Activated gamma-delta T cell treated with Interleukin-2 at 50 U/mL for 16 hours (primary cell): Measurements from ENCODE around the gene CTAG2.
"Not testable (repeated sequence)": the region's sequence is repeated elsewhere in the genome, so short reads cannot be mapped to it uniquely, and the experiment has no call there.

ENCODE experiments used
- DNase-seq: peaks from one replicate; pipeline ENCODE4 v3.0.0-alpha.2; 2020

Gene CTAG2

DNA sequence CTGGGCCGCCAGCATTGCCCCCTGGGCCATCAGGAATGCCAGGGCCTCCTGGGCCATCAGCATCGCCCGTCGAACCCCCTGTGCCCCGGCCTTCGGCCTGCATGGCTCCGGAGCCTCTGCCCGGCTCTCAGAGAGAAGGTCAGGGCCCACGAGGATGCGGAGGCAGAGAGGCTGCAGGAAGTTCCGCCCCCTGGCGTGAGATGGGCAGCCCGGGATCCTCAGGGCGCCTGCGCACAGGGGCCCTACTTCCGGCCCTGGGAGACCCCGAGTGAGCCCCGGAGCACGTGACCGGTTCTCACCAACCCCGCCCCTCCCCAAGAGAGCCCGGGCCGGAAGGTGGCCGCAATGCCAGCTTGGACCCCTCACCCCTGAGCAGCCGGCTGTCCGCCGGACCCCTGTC is at the start of gene CTAG2:
Gene CTAG2, minus strand, starts transcription at position 167 of the 400 bp plus-strand sequence. Its CDS starts 64 bp downstream, at position 103.
- DNase-seq, result not testable (repeated sequence)

DNA sequence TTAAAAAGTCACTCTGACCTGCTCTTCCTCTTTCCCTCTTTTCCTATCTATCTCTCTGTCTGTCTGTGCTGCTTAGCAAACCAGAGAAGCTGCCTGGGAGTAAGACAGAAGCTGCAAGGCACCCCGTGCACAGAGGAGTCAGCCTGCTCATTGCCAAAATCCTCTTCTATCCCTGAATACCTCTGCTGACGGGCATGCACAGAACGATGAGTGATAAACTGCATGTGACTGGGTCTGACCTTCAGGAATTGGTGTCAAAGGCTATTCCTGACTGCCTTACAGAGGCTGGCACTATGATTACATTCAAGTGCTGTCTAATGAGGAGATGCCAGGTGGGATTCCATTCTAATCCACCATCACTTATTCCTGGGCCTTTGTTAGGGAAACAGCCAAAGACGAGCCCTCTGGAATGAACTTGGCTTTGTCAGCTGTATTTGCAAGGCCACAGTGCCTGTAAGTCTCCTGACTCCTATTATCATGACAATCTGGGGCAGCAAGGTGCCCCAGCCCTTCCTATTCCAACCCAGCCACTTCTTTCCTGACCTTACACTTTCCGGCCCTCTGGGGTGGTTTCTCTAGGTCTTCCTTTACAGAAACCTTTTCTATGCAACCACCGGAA is 45.4 kb upstream of the CTAG2 start:
- no peak for DNase-seq

DNA sequence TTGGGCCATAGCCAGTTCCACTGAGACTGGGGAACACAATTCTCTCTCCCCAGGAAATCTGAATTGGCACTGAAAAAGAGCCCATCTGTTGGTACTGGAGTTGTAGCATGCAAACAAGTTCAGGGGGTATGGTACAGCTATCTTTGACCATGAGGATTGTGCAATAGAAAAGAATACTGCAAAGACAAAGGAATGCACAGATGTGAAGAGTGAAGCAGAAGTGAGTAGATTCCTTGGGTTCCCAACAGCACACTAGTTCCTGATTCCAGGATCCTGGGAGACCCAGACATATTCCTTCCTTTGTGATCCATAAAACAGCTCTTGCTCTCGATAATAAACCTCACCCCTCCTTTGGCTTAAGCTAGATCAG is 43.3 kb upstream of the CTAG2 start:
- no peak for DNase-seq

DNA sequence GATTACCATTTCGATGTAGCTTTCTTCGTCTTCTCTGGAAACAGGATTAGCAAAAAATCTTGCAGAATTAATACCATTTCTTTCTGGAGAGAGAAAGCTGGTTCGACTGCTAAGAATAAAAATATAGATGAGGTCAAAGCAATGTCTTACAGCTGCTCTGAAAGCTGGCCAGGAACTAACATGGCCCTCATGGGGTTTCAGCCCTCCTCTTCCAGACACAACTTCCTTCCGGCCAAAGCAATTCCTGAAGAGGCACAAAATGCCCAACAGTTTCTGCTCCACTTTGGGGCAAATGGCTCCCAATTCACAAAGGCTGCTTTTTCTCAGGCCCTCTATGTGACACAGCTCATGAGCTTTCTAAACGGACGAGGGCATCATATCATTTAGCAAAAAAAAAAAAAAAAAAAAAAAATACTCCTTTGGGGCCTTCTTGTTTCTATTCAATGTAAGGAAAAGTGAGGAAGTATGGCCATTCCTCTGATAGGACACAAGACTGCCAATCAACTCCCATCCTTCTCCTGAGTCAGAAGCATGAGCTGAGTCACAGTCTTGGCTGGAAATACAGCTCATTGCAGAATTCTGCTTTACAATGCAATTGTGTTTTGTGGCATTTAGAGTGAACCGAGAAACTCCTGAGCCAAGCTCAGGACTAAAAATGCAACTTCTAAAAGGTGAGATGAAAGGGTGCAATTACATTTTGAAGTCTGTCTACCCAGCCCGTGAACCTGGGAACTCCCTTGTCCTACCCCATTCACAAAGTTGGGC is 42.7 kb upstream of the CTAG2 start:
- DNase-seq, result no peak

DNA sequence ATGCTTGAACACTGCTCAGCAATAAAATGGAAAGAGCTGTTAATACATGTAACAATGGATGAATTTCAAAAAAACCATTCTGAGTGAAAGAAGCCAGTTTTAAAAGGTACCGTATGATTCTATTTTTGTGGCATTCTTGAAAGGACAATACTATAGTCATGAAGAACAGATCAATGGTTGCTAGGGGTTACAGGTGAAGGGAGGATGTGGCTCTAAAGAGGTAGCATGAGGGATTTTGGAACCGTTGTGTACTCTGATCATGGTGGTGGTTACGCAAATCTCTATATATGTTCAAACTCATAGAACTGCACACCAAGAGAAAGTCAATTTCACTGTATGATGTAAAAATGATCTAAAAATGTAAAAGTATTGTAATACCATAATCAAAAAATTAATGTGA is 40.0 kb upstream of the CTAG2 start:
- DNase-seq, result no peak

DNA sequence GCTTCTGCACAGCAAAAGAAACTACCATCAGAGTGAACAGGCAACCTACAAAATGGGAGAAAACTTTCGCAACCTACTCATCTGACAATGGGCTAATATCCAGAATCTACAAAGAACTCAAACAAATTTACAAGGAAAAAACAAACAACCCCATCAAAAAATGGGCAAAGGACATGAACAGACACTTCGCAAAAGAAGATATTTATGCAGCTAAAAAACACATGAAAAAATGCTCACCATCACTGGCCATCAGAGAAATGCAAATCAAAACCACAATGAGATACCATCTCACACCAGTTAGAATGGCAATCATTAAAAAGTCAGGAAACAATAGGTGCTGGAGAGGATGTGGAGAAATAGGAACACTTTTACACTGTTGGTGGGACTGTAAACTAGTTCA is 37.1 kb upstream of the CTAG2 start:
- DNase-seq, result not testable (repeated sequence)

DNA sequence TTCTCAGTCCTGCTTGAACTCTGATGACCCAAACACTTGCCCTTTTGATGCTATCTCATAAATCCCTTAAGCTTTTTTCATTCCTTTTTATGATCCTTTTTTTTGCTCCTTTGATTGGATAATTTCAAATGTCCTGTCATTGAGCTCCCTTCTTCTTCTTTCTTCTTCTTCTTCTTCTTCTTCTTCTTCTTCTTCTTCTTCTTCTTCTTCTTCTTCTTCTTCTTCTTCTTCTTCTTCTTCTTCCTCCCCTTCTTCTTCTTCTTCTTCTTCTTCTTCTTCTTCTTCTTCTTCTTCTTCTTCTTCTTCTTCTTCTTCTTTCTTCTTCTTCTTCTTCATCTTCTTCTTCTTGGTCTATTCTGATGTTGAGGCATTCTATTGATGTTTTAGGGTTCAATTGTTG is 18.7 kb upstream of the CTAG2 start:
- not testable (repeated sequence) for DNase-seq

DNA sequence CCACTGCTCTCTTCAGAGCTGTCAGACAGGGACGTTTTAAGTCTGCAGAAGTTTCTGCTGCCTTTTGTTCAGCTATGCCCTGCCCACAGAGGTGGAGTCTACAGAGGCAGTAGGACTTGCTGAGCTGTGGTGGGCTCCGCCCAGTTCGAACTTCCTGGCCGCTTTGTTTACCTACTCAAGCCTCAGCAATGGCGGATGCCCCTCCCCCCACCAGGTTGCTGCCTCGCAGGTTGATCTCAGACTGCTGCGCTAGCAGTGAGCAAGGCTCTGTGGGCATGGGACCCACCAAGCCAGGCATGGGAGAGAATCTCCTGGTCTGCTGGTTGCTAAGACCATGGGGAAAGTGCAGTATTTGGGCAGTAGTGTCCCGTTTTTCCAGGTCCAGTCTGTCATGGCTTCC is 17.5 kb upstream of the CTAG2 start:
- not testable (repeated sequence) for DNase-seq

DNA sequence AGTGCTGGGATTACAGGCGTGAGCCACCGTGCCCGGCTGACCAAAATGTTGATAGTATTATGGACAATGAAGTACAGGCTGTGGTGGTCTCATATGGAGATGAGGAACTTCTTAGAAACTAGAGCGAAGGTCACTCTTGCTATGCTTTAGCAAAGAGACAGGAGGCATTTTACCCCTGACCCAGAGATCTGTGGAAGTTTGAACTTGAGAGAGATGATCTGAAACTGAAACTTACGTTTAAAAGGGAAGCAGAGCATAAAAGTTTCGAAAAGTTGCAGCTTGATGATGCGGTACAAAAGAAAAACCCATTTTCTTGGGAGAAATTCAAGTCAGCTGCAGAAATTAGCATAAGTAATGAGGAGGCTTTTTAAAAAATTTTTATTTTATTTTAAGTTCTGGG is 8.5 kb upstream of the CTAG2 start:
- DNase-seq, result no peak

DNA sequence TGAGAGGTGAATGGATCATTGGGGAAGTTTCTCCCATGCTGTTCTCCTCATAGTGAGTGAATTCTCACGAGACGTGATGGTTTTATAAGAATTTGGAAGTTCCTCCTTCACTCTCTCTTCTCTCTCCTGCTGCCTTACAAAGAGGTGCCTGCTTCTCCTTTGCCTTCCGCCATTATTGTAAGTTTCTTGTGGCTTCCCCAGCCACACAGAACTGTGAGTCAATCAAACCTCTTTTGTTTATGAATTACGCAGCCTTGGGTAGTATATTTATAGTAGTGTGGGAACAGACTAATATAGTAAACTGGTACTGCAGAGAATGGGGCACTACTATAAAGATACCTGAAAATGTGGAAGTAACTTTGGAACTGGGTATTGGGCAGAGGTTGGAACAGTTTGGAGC is 7.8 kb upstream of the CTAG2 start:
- no peak for DNase-seq

DNA sequence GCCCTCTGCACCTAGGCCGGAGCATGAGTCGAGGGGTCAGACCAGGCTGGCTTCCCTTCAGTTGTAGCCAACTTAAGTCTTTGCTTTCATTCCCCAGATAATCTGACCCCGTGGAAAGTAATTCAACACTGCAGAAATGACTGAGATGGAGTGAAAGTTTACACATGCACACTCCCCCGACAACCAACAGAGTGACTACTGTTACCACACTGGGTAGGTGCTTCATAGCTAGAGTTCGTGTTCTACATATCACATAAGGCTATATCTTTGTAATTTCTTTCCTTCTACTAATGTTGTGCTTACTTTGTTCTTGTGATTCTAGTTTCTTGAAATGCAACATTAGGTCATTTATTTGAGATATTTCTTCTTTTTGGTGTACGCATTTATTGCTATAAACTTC is 7.2 kb upstream of the CTAG2 start:
- DNase-seq, result no peak

DNA sequence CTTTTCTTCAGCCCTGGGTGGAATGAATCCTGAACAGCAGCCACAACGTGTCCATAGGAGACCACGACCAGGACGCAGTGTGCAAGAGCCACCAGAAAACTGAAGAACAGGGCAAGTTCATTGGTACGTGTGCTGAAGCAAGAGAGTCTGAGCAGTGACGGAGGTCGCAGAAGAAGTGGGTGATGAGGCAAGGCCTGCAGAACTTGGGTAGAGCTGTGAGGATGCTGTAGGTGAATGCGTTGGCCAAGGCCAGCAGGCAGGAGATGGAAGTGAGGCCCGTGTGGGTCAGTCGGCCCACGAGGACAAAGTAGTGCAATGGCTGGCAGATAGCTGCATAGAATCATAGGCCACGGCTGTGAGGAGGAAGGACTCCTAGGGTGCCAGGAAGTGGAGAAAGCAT is 5.6 kb upstream of the CTAG2 start:
- no peak for DNase-seq

DNA sequence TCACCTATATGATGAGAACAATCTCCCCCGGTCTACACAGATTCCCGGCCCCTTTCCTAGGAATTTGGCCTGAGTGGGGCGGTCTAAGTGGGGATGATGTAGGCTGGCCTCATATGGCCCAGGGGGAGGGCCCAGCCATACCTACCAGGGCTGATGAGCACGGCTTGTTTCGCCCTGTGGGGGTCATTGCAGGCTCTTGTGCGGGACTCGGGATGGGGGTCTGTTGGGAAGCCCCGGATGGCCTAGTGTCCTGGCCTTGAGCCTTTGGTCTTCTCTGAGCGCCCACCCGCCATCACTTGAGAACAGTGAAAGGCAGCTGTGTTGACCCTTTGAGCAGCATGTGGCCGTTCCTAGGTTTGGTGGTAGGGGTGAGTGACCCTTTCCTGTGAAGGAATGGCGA is 4.8 kb upstream of the CTAG2 start:
- DNase-seq, result no peak

DNA sequence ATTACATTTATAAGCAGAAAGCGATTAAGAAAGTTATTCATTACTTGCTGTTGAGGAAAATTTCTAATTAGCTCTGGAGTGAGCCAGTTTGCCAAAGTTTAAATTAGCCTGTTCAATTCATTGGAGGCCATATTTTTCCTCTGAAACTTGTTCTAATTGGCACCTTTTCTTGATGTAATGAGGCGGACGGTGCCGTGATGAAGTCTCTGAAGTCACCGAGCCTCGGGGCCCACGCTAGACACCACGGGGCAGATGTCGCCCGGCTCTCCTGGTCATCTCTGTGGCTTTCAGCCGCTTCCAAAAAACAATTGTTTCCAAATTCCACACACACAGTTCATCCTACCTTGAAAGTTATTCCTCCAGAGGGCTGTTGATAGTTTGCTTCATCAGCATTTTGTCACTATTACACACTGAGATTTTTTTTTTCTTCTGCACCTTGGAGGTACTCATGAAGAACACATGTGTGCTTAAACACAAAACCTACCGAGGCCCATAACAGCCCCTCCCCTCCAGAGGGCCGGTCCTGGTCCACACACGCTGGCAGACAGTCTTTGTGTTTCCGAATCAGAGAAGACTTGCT is 3.9 kb upstream of the CTAG2 start:
- DNase-seq, result no peak

DNA sequence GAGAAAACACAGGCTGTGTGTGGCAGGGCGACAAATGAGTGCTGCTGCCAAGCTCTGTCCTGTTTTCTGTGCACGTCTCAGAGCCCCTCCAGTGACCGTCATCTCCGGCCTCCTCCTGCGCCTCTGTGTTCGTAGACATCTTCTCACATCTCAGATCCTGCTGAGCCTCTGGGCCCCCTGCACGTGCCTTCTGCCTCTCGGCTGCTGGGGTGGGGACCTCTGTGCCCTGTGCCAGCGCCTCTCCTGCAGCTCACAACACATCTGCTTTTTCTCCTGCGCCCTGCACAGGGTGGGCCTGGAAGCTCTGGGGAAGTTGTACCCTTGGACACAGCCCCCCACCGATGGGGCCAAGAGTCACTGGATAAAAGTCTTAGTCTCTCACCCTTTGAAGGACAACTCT is 2.4 kb upstream of the CTAG2 start:
- no peak for DNase-seq

DNA sequence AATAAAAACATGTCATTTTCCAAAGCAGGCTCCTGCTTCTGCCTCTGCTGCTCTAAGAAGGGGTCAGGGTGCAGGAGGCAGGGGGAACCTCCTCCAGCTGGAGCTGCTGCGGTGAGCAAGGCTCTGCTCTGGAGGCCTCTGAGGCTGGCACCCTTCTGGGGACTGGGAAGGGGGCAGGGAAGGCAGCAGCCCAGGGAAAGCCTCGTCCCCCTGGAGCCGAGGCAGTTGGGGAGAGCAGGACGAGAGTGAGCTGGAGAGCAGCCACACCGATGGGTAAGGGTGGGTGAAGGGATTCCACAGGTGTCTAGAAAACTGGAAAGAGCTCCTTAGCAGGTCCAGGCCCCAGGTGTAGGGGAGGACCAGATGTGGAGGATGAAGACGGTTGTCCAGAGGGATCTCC is 2.0 kb upstream of the CTAG2 start:
- DNase-seq, result no peak

DNA sequence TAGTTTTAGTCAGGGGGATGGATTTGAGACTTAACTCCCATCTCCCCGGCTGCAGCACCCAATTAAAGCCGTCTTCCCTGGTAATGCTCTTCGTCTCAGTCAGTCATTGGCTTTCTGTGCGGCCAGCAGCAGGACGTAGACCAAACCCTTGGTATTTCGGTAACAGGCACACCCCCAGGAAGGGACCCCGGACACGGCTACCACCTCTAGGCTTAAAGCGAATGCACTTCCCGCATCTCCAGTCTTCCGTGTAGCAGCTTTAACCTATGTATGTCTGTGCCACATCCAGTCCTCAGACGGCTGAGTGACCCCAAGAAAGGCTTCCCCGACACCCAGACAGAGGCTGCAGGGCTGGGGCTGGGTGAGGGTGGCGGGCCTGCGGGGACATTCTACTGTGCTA is 1.5 kb upstream of the CTAG2 start:
- DNase-seq, result no peak

DNA sequence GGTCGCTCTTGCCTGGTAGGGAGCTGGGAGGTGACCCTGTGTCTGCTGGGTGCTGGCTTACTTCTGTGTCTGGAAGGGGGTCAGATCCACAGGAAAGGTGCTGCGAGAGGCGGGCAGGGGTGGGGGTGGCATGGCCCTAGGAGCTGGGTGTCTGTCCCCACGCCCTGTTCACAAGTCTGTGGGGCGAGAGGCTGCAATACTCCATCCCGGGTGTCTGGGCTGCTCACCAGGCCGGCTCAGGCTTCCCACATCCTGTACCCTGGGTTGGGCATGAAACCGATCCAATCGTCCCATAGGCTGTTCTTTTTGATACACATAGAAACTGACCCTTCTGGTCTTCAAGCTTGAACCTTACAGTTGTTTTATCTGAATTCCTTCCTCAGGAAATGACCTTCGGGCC is 993 bp upstream of the CTAG2 start:
- no peak for DNase-seq

DNA sequence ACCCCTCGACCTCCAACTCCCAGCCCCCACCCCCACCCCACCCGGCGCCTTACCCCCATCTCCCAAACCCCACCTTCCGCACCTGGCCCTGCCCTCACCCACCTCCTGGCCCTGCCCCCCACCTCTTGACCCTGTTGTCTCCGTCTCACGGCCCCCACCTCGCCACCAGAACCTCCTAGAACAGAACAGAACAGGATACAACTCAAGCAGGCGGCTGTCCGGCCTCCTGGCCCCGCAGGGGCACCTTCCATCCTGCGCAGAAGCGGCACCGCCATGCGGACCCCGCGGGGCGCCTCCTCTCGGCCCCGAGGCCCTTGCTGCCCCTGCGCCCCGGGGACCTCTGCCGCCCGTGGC is 354 bp downstream of the CTAG2 start:
- DNase-seq, result no peak

DNA sequence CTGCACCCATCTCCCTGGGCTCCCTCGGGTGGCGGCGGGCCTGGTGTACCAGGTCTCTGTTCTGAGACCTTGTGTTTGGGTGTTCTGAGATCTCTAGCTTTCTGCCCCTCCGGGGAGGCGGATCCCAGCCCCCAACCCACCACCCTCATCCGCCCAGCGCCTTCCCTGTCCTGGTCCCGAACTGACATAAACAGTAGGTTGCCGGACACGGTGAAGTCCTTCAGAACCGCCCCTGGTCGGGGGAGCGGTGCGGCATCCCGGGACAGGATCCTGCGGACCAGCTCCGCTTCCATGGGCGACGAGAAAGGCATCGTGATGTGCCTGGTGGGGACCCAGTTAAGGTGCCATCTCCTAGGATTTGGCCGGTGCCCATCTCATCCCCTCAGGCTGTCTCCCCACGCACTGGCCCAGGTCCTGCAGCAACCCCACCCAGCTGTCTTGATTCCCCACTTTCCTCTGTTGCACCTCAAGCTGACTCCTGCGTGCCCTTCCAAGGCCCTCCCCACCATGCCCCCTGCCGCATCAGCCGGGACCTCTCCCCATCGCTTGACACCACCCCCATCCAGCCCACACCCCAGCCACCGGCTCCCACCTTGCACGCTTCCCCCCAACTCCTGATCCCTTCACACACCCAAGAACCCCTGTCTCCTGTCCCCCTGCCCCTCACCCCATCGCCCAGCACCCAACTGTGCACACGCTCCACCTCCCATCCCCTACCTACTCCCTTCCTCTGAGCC is 900 bp downstream of the CTAG2 start:
- DNase-seq, result no peak

DNA sequence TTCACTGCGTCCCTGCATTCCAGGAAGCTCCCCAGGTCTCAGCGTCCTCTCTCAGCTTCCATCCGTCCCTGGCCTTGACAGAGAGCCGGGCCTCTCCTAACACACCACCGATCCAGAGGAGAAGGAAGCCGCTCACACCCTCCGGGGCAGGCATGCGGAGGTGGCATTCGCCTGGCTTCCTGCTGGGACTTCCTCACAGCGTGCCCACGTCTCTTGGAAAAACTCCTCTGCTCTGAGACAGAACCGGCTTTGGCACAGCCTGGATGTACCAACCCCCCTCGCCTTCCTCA is 3.2 kb downstream of the CTAG2 start:
- DNase-seq, result no peak

DNA sequence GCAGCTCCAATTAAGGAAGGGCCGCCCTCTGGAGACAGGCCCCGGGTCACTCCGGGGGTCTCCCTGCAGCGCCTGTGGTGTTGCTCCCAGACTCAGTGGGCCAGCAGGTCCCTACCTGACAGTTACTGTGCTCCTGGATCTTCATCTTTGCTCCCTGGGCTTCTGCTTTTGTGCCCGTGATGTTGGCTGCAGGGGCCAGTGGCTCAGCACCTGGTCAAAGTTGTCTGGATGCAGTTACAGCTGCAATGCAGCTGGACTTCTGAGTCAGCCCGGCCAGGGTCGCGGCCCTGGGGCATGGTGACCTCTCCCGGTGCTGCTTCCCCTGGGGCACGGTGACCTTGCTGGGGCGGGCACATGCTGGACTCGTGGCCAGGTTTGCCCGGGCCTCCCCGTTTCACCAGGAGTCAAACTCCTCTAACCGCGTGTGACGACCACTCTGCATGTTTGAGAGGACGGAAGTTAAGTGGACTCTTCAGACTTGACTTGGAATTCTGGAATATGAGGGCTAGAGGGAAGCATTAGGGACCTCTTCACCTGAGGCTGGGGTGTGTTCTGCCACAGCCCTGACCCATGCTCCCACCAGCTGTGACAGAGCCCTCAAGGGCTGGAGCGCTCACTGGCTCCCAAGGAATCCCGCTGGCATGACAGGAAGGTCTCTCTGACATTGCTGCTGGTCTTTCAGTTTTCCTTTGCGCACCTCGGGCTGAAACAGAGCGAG is 3.7 kb downstream of the CTAG2 start:
- no peak for DNase-seq

DNA sequence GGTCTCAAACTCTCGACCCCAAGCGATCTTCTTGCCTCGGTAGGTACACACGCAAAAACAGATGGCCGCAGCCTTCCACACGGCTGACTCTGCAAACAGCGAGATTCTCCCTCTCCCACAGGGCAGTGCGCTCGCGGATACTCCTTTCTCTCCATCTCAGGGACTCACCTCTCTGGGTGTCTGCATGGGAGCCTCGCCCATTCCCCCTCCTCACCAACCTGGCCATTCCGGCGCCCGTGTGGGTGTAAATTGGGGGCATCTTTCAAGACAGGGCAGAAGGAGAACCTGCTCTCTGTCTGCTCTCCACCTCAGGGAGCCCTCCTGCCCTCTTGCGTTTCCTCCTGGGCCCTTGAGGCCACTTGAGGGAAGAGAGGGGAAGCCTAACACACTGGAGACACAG is 4.4 kb downstream of the CTAG2 start:
- DNase-seq, result no peak
